Activated naive CD8-positive, alpha-beta T cell treated with anti-CD3 and anti-CD28 coated beads, Interleukin-2, amount 10 ng/mL, durations not matched to agents 7 days and 5 days (primary cell): ENCODE data around the gene PPM1J. TPM values are rescaled to one million over a fixed set of nuclear protein-coding genes. Genes with fewer than 3 reads are reported as not detected.

Source experiments
- ATAC-seq: fragments of 150-1000 bp; cut with Tn5 transposase; one replicate; pipeline ENCODE4 v1.10.0; 2021; ENCODE audit warnings: low read depth, moderate library complexity
- POLR2A ChIA-PET: fragments of 350-600 bp; sonication (Branson Sonifier 250); formaldehyde crosslinking; loops from one replicate; lab custom pipeline; 2021; ENCODE audit warnings: antibody characterized with exemption; lab: Charles Lee
- DNase-seq: peaks from one replicate; pipeline ENCODE4 v3.0.0; 2021
- H3K27ac Mint-ChIP-seq: one replicate; pipeline ENCODE4 v1.8.0; 2022; ENCODE audit warnings: mild to moderate bottlenecking, mixed read lengths
- H3K27me3 Mint-ChIP-seq: one replicate; pipeline ENCODE4 v1.8.0; 2022; ENCODE audit warnings: mild to moderate bottlenecking, moderate library complexity, mixed read lengths
- H3K36me3 Mint-ChIP-seq: one replicate; pipeline ENCODE4 v1.8.0; 2021; ENCODE audit warnings: mild to moderate bottlenecking, mixed read lengths
- H3K4me1 Mint-ChIP-seq: one replicate; pipeline ENCODE4 v1.8.0; 2021; ENCODE audit warnings: mixed read lengths
- H3K4me3 Mint-ChIP-seq: one replicate; pipeline ENCODE4 v1.8.0; 2022; ENCODE audit warnings: mild to moderate bottlenecking, moderate library complexity, mixed read lengths
- H3K9me3 Mint-ChIP-seq: one replicate; pipeline ENCODE4 v1.8.0; 2021; ENCODE audit warnings: mixed read lengths
- total RNA-seq, 2 experiments: library from RNA; stranded (reverse); gene quantifications; one replicate each; pipeline ENCODE4 v1.2.3, GENCODE V29; 2021

The PPM1J gene
- total RNA-seq, 2 experiments from 2014 or later, result 0.25 TPM; not detected in 1

DNA sequence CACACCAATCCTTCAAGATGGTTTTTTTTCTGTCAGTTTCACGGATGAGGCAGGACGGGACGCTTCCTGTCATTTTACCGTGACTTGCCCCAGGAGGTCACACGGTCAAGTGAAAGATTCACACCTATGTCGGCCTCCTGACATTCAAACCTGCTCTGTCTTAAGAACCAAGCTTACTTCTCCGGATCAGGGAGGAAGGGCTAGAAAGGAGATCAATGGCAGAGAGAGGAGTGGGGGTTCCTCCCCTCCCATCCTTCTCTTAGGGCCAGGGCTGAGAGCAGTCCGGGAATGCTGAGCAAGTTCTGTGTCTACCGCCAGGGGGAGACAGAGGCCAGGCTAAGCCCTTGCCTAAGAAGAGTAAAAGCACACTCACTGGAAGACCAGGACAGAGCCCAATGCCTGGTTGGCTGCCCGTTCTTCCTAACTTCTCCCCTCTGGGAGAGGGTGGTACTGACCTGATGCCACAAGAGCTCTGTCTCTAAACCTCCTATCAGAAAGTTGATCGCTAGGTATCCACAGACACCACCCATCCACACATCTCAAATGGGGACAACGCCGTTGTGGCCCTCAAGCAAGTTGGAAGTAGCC lies 1.1 kb upstream of the PPM1J start:
- POLR2A ChIA-PET, result interaction anchor here (1.4 to 2.0 kb wide), 2 partner anchors 14 to 97 kb away, joined by 6 to 9 read pairs; partner anchors contain the start of genes CAPZA1 and ST7L
- Mint-ChIP-seq H3K27me3 (peaks cover 41% of the 10 kb centered on the region), H3K4me1 (peaks cover 17% of the 10 kb centered on the region), H3K27ac (no peak overlapping the region), H3K9me3 (no peaks in the 10 kb centered on the region), H3K36me3 (no peaks in the 10 kb centered on the region), H3K4me3 (peak overlapping the region; percentile 78)
- DNase-seq (peak; percentile 80), ATAC-seq (peak; percentile 14)

DNA sequence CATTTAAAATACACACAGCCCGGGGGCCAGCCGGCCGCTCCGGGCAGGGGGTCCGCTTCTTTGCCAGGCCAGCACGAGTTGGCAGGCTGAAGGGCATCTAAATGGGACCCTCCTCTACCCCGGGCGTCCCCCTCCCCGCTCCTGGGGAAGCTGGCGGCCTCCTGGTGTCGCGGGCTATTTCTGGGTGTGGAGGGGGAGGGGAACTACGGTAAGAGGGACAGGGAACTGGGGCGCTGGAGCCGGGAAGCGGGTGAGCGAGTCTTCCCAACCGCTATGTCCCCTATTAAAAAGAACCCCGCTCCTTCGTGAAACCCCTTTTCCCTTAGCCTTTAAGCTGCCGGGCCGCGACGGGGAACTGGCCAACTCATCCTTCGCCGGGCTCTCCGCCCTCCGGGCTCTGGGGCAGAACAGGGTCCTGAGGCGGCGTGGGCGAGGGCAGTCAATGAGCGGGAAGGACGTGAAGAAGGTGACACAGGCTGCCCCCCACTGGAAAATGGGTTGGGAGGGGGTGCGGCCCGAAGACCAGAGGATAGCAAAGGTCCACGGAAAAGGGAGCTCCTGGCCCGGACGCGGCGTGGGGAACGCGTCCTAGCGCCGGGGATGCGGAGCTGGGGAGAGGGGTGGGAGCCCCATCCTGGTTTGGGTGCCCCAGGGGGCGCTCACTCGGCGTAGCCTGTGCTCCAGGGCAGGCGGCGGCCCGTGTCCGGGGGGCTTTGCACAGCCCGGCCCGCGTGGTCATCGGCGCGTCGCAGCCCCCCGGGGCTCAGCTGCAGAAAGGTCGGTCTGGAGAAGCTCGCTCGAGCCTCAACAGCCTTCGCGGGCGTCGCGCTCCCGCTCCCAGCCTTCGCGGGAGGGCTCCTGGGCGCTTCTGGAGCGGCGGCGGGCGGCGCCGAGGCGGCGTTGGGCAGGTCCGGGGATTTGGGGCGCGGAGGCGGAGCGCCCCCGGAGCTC lies 544 bp downstream of the PPM1J start:
- Mint-ChIP-seq H3K27ac (no peak overlapping the region), H3K27me3 (peaks cover 44% of the 10 kb centered on the region), H3K36me3 (no peaks in the 10 kb centered on the region), H3K4me1 (peaks cover 20% of the 10 kb centered on the region), H3K9me3 (no peaks in the 10 kb centered on the region), H3K4me3 (peak overlapping the region; percentile 81)
- no peak for DNase-seq
- POLR2A ChIA-PET, result interaction anchor here (0.8 to 2.3 kb wide), 11 partner anchors 10 to 358 kb away, joined by 3 to 9 read pairs (median 4); partner anchors contain the start of genes CAPZA1, LRIG2, MOV10 and SLC16A1
- ATAC-seq, result no peak

DNA sequence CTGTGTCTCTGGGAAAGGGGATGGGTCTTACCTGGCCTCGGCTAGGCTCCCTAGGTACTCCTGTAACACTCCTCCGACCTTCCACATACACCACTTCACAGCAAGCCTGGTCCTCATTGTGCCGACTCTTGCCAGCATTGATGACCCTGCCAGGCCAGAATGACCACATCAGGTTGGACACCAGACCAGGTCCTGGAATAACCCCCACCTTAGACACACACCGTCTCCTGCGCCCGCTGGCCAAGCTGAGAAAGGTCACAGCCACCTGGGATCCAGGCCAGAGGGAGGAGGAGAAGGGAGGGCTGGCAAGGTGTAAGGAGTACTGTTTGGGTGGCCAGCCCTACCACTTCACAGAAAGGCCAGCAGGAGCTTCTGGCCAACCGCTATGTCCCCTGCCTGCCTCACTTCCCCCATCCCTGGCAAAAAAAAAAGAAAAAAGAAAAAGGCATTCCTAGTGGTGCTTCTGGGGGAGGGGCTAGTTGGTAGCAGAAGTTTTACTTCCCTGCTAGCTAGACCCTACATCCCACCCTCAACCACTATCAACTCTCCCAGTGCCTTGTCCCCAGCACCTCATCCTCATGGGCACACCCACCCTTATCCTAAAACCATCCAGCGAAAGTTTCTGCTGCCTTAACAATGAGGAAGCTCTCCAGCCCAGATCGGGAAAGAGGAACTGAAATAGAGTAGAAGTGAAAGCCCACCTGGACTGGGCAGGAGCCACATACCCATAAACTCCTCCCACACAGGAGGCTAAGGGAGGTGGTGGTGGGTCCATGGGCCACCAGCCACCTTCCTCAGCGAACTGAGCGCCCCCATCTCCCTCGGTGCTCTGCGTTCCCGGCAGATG lies 1.4 kb downstream of the PPM1J start:
- POLR2A ChIA-PET, result interaction anchor here (1.1 to 2.3 kb wide), 3 partner anchors 9 to 95 kb away, joined by 3 to 8 read pairs (median 4); partner anchors contain the start of gene ST7L
- peak overlapping the region; percentile 81 for H3K4me3 Mint-ChIP-seq
- peaks cover 23% of the 10 kb centered on the region for H3K4me1 Mint-ChIP-seq
- DNase-seq (no peak), ATAC-seq (no peak)
- peaks cover 44% of the 10 kb centered on the region for H3K27me3 Mint-ChIP-seq
- H3K27ac Mint-ChIP-seq, result no peak overlapping the region
- no peaks in the 10 kb centered on the region for H3K36me3 Mint-ChIP-seq
- H3K9me3 Mint-ChIP-seq, result no peaks in the 10 kb centered on the region

DNA sequence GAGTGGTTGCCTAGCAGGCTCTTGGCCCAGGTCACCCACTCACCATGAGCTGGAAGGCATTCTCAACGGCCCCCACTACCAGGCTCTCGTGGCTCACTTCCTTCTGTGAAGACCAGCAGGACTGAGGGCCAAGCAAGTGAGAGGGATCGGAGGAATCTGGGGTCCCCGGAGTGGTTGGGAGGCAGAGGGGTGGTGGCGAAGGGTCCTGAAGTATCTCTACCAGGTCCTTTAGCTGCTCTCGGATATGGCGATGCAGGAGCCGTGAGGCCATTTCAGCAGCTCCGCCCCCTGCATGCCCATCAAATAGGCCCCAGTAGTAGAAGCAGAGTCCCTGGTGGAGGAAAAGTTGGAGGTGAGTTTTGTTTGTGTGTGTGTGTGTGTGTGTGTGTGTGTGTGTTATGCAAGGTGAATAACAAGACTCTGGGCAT lies 2.4 kb downstream of the PPM1J start:
- Mint-ChIP-seq H3K4me1 (peaks cover 21% of the 10 kb centered on the region), H3K27ac (no peak overlapping the region), H3K36me3 (no peaks in the 10 kb centered on the region), H3K27me3 (peaks cover 50% of the 10 kb centered on the region), H3K4me3 (no peak overlapping the region), H3K9me3 (no peaks in the 10 kb centered on the region)
- DNase-seq, result no peak
- no peak for ATAC-seq
- POLR2A ChIA-PET, result no interaction called here

DNA sequence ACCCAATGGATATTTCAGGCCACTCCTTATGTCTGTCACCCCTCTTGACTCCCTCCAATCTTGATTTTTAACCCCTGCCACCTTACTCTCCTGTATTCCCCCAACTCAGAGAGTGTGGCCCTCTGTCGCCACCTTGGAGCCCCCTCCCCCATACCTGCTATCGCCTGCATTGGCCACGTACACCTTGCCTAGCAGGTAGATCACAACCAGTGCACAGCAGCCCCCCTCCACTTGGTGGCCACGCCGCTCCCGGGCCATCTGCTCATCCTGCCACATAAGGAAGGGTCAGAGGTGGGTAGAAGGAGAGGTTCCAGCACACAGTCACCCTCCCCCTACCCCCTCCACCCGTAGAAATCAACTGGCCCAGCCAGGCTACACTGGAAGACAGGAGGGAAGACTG lies 2.9 kb downstream of the PPM1J start:
- Mint-ChIP-seq H3K27ac (no peak overlapping the region), H3K4me1 (peaks cover 24% of the 10 kb centered on the region), H3K9me3 (no peaks in the 10 kb centered on the region), H3K4me3 (no peak overlapping the region), H3K36me3 (no peaks in the 10 kb centered on the region), H3K27me3 (peaks cover 55% of the 10 kb centered on the region)
- no peak for DNase-seq
- no peak for ATAC-seq
- POLR2A ChIA-PET, result no interaction called here

DNA sequence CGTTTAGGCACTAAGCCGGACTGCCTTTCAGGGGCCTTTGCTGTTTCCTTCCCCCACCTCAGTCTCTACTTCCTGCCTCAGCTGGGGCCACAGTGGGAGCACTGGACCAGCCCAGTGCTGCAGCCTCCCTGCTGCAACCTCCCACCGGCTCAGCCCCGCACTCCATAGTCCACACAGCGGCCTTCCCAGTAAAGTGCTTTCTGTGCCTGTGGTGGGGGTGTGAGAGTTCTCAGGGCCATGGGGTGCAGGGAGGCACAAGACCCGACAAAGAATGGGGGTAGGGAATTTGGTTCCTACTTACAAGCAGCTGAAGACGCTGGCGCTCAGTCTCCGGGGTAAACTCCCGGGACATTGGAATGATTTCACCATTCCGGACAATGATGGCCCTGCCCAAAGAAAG lies 3.5 kb downstream of the PPM1J start:
- Mint-ChIP-seq H3K27me3 (peaks cover 55% of the 10 kb centered on the region), H3K4me3 (no peak overlapping the region), H3K27ac (no peak overlapping the region), H3K9me3 (no peaks in the 10 kb centered on the region), H3K4me1 (peaks cover 24% of the 10 kb centered on the region), H3K36me3 (no peaks in the 10 kb centered on the region)
- DNase-seq (no peak), ATAC-seq (no peak)
- POLR2A ChIA-PET, result no interaction called here

DNA sequence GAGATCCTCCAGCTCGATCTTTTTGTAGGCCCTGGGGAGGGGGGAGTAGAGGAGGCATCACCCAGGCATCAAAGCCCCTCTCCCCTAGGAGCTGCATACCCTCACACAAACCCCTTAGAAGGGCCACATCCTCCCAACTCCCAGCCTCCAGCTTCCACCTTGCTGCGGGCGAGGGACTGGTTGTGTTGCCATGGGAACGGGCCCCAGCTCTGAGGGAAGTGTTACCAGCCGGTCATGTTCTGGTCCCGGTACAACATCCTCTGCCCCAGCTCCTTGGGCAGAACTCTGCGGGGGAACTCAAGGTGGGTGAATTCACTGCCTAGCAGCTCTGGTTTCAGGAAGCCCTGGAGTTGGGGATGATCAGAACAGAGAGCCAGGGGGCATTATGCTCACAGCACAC lies 4.1 kb downstream of the PPM1J start:
- H3K27me3 Mint-ChIP-seq, result peaks cover 55% of the 10 kb centered on the region
- no peak overlapping the region for H3K4me3 Mint-ChIP-seq
- POLR2A ChIA-PET, result no interaction called here
- no peak overlapping the region for H3K27ac Mint-ChIP-seq
- no peak for DNase-seq
- ATAC-seq, result no peak
- no peaks in the 10 kb centered on the region for H3K9me3 Mint-ChIP-seq
- H3K4me1 Mint-ChIP-seq, result peaks cover 21% of the 10 kb centered on the region
- no peaks in the 10 kb centered on the region for H3K36me3 Mint-ChIP-seq

DNA sequence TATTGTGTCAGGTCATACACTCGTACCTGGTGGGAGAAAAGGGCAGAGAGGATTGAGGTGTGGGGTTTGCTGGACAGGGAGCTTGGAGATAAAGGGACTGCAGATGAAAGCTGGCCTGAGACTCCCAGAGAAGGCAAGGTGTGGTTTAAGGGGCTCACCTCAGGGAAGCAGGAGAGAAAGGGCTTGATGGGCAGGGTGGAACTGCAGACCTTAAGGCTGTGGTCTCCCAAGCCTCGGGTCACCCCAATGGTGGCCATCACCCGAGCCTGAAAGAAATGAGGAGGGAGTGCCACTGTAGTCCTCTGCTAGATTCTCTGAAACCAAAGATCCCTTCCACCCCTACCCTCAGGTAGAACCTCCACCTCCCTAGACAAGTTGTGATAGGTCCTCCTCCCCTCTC lies 4.5 kb downstream of the PPM1J start:
- Mint-ChIP-seq H3K9me3 (no peaks in the 10 kb centered on the region), H3K4me1 (peaks cover 20% of the 10 kb centered on the region), H3K27ac (no peak overlapping the region), H3K4me3 (no peak overlapping the region), H3K36me3 (no peaks in the 10 kb centered on the region), H3K27me3 (peaks cover 55% of the 10 kb centered on the region)
- no peak for DNase-seq
- POLR2A ChIA-PET, result no interaction called here
- ATAC-seq, result no peak

DNA sequence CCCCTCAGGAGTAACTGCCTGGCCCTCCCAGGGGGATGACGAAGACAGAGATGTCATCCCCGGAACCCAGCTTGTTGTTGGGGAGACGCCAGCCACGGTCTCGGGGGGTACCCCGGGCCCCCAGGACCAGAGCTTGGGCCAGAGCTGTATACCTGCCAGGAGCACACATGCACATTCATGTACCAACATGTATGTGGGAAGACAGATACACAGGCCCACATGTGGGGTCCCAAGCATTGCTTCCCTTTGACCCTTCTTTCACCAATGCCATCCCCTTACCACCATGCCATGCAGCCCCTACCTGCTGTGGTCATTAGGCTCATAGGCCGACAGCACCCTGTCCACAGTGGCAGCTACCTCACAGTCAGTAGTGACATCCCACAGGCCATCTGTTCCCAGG lies 5.0 kb downstream of the PPM1J start:
- ATAC-seq (no peak), DNase-seq (no peak)
- Mint-ChIP-seq H3K9me3 (no peaks in the 10 kb centered on the region), H3K27ac (no peak overlapping the region), H3K4me3 (no peak overlapping the region), H3K4me1 (peaks cover 22% of the 10 kb centered on the region), H3K36me3 (no peaks in the 10 kb centered on the region), H3K27me3 (peaks cover 55% of the 10 kb centered on the region)
- POLR2A ChIA-PET, result interaction anchor here (1.2 kb wide), 1 partner anchor 35 kb away, joined by 5 read pairs; the partner anchor contains the start of gene MOV10

DNA sequence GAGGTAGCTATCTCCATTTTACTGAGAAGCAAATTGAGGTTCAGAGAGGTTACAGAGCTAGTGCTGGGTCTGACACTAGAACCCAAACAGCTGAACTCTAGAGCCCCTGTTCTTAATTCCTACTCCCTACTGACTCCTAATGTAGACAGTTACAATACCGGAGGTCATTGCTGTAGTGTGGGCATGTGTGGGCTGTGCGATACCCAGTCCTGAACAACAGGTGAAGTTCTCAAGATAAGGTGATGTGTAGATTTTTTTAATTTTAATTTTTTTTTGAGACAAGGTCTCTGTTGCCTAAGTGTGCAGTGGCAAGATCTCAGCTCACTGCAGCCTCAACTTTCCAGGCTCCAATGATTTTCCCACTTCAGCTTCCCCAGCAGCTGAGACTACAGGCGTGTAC lies 6.6 kb downstream of the PPM1J start:
- no peaks in the 10 kb centered on the region for H3K9me3 Mint-ChIP-seq
- DNase-seq (no peak), ATAC-seq (no peak)
- peaks cover 44% of the 10 kb centered on the region for H3K27me3 Mint-ChIP-seq
- no peak overlapping the region for H3K4me3 Mint-ChIP-seq
- peaks cover 29% of the 10 kb centered on the region for H3K4me1 Mint-ChIP-seq
- no peak overlapping the region for H3K27ac Mint-ChIP-seq
- no peaks in the 10 kb centered on the region for H3K36me3 Mint-ChIP-seq
- POLR2A ChIA-PET, result interaction anchor here (0.5 to 1.2 kb wide), 3 partner anchors 40 to 90 kb away, joined by 4 to 5 read pairs (median 4); partner anchors contain the start of genes CAPZA1 and ST7L

DNA sequence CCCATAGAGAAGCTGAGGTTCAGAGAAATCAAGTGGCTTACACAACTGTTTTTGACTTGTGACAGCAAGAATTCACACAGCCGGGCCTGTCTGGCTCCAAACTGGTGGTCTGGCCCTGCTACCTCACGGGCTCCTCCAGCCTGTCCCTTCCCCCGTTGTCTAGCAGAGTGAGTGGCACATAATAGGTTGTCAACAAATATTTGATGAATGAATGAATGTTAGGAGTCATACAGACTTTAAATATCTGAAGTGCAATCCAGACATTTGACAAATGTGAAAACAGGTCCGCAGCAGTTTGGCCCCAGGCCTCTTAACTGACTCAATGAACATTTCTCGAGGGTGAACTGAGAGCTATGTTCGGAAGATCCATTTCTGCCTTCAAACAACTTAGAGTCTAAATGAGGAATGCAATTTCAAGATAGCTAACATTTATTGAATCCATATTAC lies 7.1 kb downstream of the PPM1J start:
- H3K27ac Mint-ChIP-seq, result no peak overlapping the region
- ATAC-seq (no peak), DNase-seq (no peak)
- H3K36me3 Mint-ChIP-seq, result no peaks in the 10 kb centered on the region
- H3K4me3 Mint-ChIP-seq, result peak overlapping the region; percentile 84
- H3K27me3 Mint-ChIP-seq, result peaks cover 40% of the 10 kb centered on the region
- H3K4me1 Mint-ChIP-seq, result peaks cover 31% of the 10 kb centered on the region
- POLR2A ChIA-PET, result interaction anchor here (1.1 to 1.2 kb wide), 2 partner anchors 39 to 89 kb away, joined by 4 to 5 read pairs; partner anchors contain the start of genes CAPZA1 and ST7L
- H3K9me3 Mint-ChIP-seq, result no peaks in the 10 kb centered on the region

DNA sequence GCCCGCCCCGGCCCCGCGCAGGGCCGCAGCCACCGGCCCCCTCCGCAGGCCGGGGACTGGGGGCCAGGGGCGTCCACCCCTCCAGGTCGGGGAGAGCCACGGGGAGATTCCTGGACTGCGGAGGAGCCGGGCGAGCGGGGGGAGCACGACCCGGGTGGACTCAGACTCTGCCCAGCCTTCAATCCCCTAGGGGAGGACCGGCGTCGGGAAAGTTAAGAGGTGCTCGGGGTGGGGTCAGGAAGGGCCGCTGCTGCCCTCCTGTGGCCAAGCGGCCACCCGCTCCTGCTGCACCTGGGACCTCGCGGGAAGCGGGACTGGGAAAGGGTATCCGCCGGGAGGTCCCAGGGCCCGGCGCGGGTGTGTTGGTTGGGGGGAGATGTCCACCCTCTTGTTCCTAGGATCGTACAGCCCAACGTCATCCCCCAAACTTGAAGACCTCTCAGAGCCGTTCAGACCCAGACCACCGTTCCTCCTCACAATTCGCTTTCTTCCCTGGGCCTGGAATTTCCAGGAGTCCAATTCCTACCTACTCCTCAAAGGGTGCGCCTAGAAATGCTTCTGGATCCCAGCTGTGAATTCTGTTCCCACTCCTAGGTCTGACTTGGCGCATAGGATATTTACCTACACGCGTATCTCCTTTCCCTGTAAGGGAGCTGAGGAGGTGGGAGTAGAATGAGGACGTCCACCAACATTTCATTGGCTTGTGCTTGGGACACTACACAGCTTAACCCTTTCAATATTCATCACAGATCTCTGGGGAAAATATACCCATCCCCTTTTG lies 7.7 kb downstream of the PPM1J start:
- H3K27me3 Mint-ChIP-seq, result peaks cover 34% of the 10 kb centered on the region
- H3K27ac Mint-ChIP-seq, result peak overlapping the region; percentile 74
- no peaks in the 10 kb centered on the region for H3K9me3 Mint-ChIP-seq
- H3K4me1 Mint-ChIP-seq, result peaks cover 35% of the 10 kb centered on the region
- H3K4me3 Mint-ChIP-seq, result peak overlapping the region; percentile 84
- peaks cover 1% of the 10 kb centered on the region for H3K36me3 Mint-ChIP-seq
- DNase-seq, result peak; percentile 79
- peak; percentile 47 for ATAC-seq
- POLR2A ChIA-PET, result interaction anchor here (0.6 to 1.3 kb wide), 4 partner anchors 33 to 88 kb away, joined by 3 to 5 read pairs (median 4); partner anchors contain the start of genes CAPZA1, MOV10 and ST7L
